T47D (cell line): ENCODE results near the gene ACTN3.
A peak's percentile ranks its signal among the peaks of the same experiment; 100 is the strongest.
"Not testable (repeated sequence)": the region's sequence is repeated elsewhere in the genome, so short reads cannot be mapped to it uniquely, and the experiment has no call there.

ENCODE experiments used
- DNase-seq, 2 experiments: peaks; one replicate each; pipeline versions ENCODE4 v3.0.0 to v3.0.0-alpha.2; 2011 to 2012; ENCODE audit warnings: low read depth in 1 of 2, low spot score in 1 of 2
- JUND ChIP-seq: IDR thresholded peaks from 2 replicates; pipeline ENCODE4 v1.6.1; 2012; ENCODE audit warnings: low read depth
- in situ Hi-C: cut with HindIII; loops from 2 replicates; pipeline ENCODE4 v1.10.0; 2016; ENCODE audit warnings: low sequenced_read_pairs, low pct_unique_long_range_greater_than_20kb

The ACTN3 gene

DNA sequence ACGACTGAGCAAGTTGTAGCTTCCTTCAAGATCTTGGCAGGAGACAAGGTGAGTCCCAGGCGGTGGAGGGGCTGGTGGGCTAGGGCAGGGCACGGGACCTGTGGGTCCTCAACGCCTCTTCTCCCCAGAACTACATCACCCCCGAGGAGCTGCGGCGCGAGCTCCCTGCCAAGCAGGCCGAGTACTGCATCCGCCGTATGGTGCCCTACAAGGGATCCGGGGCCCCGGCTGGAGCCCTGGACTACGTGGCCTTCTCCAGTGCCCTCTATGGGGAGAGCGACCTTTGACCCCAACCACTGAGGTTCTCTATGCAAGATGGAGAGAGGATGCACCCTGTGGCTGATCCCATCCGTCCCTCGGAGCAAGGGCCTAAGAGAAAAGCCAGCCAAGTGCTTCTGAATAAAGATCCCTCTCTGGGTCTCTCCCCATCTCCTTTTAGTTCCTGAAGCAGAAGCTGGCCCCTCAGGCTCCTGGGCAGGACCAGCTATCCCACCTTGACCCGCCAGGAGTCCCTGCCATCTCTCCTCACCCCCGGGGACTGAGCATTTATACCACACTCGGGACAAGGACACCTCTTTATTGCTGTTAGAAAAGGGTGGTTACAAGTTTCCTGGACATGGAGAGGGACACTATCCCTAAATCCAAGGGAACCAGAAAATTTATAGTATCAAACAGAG lies 16.3 kb downstream of the ACTN3 start:
- no peak for TF ChIP-seq JUND
- DNase-seq: no peak
- in situ Hi-C loops: no loop called here

DNA sequence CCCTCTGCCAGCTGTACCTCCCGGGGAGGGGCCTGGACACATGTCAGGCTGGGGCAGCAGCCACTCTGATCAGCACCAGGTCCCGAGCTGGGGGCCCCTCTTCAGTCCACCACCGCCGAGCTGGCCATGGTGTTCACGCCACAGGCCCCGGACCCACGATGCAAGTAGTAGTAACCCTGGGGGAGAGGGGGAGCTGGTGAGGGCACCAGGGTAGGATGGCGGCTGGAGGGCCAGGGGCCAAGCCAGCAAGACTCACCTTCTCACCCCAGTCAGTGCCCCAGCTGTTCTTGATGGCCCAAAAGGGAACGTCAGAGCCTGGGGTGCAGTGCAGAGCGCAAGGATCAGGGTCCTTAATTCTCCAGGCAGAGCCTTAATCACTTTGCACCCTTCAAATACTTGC lies 17.1 kb downstream of the ACTN3 start:
- TF ChIP-seq JUND: no peak
- DNase-seq: no peak
- in situ Hi-C loops: no loop called here

- no peak for TF ChIP-seq JUND
- DNase-seq: no peak
- in situ Hi-C loops: no loop called here
Observed at GRCh38 chr11:66564538-66564937, 17.8 kb downstream of the ACTN3 start.

DNA sequence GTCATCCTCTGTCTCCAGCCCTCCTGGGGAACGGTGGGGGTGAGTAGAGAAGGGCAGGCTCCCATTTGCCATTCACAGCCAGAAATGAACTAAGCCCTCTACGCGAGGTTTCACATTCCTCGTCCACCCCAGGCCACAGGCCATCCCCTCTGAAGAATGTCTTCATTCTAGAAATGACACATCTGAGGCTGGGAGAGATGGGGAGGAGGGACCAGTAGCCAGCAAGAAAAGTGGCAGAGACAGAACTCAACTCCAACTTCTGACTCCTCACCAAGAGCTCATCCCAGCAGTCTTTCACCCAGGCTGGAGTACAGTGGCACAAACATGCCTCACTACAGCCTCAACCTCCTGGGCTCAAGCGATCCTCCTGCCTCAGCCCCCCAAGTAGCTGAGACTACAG lies 18.3 kb downstream of the ACTN3 start:
- TF ChIP-seq JUND: no peak
- in situ Hi-C loops: no loop called here
- DNase-seq: no peak

DNA sequence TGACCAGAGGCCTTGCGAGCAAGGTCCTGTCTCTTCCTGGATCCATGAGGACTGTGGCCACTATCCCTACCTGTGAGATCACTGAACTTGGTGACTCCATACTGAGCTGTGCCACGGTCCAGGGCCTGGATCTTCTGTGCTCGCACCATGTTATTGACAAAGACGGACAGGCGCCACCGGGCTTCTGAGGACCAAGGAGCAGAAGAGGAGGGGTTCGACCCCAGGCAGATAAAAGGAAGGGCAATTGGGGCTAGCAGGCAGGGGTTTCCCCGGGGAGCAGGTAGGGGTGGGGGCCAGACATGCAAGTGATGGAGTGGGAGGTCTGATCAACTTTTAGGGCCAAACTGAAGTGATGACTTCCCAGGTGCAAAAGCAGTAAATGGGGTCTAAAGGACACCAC lies 19.5 kb downstream of the ACTN3 start:
- in situ Hi-C loops: no loop called here
- TF ChIP-seq JUND: no peak
- DNase-seq: no peak

DNA sequence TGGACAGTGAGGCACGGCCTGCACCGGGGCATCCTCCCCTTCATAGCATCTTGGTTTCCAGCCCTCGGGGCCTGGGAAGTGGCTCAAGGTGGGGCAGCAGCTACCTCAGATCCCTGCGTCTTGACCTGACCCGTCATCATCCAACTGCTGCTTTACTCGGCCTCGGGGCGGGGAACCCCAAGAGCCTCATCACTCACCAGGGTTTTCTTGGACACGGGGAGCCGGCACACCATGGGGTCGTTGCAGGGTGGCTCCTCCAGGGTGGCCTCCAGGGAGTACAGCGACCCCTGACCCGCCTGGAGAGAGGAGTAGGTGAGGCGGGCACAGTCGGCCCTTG lies 21.1 kb downstream of the ACTN3 start:
- DNase-seq: no peak
- in situ Hi-C loops: no loop called here
- no peak for TF ChIP-seq JUND

DNA sequence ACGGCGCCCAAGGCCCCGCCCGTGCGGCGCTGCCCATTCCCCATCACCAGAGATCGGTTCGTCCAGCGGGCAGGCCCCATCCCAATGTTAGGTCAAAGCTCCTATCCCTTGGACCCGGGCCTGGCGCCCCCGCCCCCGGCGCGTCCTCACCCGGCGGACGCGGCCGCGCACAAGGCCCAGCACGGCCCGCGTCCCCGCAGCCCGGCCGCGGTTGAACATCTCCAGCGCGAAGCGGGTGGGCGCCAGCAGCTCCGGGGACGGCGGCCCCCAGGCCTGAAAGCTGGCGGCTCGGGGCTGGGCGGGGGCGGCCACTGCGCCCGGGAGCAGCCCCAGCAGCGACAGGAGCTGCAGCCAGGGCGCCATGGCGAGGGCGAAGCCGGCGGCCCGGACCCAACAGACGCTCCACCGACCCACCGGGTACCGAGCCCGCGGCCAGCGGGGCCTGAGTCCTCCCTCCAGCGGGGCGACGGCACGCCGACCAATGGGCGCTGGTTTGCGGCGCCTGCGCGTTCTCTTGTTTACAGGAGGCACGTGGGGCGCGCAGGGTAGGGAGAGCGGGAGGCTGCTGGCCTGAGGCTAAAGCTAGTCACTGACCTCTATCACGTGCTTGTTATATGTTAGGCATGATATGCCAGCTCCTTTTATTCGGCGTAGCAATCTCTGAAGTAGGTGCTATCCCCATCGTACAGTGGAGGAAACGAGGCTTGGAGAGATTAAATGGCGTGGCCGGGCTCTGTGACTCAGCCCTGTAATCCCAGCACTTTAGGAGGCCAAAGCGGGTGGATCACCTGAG lies 21.6 kb downstream of the ACTN3 start, which contains the start of gene CTSF:
TSS of gene CTSF (minus strand) at position 483 of the 793 bp plus-strand sequence. CDS start at position 363, 120 bp downstream.
- no peak for TF ChIP-seq JUND
- in situ Hi-C loops: no loop called here
- peak; percentile 92 to 100 for DNase-seq

DNA sequence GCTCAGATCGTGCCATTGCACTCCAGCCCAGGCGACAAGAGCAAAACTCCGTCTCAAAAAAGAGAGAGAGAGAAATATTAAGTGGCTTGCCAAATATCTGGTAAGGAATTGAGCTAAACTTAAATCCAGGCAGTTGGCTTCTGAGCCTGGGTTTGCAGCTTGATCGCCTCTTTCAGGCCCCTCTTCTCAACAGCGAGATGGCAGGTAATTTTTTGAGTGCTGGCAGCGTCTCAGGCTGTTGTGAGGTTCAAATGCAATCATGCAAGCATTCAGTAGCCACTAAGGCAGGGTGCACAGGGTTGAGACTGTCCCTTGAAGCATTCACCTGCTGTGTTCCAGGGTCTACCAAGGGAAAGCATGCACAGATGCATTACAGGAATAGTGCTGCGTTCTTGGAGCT lies 22.4 kb downstream of the ACTN3 start:
- no peak for TF ChIP-seq JUND
- no peak for DNase-seq
- in situ Hi-C loops: no loop called here

DNA sequence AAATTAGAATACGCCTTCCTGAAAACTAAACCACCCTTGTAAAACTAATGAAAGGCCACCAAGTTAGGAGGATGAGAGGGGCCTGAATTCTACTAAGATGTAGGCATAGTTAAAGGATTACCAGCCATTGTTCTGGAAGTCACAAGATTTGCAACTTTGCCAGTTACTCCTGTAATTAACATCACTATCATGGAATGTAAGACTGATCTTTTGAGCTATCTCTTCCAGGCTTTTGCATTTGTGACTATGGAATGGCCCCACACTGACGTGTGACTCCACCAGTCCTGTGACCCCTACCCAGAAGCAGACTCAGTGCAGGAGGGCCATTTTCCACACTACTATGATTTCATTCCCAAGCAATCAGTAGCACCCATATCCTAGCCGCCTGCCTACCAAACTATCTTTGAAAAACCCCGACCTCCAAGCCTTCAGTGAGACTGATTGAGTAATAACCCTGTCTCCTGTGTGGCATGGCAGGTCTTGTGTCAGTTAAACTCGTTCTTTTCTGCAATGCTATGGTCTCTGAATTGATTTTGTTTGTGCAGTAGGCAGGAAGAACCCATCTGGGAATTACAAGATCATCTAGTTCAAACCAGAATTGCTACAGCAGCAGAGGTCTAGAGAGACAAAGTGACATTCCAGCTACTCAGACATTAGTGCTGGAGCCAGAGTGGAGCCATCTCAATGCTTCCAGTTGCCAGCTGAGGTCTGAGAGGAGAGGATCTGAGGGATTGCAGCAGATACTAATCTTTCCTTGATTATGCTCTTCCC lies 23.6 kb downstream of the ACTN3 start:
- in situ Hi-C loops: no loop called here
- DNase-seq: no peak
- no peak for TF ChIP-seq JUND

GRCh38 chr11:66570850-66571180 lies 24.1 kb downstream of the ACTN3 start:
- in situ Hi-C loops: no loop called here
- no peak for DNase-seq
- no peak for TF ChIP-seq JUND

GRCh38 chr11:66579017-66579606 lies 32.4 kb downstream of the ACTN3 start:
- peak; percentile 76 to 89 for DNase-seq
- TF ChIP-seq JUND: no peak
- in situ Hi-C loops: no loop called here

DNA sequence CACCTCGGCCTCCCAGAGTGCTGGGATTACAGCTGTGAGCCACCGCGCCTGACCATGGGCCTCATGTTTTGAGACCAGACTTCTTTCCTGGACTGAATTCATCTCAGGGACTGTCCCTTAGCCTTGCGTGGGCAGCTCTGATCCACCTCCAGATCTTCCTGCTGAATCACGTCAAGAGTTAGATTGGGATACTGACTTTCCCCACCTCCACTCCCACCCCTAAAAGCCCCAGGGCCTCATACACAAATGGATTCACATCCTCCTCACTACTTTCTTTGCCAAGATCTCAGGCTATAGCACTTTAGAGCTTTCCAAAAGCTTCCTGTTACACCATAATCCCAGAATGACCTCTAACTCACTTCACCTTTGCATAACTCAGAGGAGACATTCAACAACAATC lies 34.1 kb downstream of the ACTN3 start:
- no peak for TF ChIP-seq JUND
- no peak for DNase-seq
- in situ Hi-C loops: no loop called here

DNA sequence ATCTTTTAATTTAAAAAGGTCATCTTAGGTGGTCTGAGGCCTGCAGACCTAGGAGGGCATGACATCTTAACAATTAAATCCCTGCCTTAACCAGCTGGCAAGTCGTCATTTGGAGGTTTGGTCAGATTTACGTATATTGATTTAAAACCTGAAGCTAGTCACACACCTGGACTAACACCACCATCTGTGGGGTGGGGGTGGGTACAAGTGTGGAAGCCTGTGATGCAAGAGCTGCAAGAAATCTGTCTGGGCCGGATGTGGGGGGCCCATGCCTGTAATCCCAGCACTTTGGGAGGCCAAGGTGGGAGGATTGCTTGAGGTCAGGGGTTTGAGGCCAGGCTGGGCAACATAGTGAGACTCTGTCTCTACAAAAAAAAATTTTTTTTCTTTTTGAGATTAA lies 34.6 kb downstream of the ACTN3 start:
- in situ Hi-C loops: no loop called here

GRCh38 chr11:66582565-66583147 lies 36.0 kb downstream of the ACTN3 start:
- DNase-seq, in situ Hi-C loops: not testable (repeated sequence)

More for the DNA sequence above, 34.6 kb downstream of the ACTN3 start:
- no peak for TF ChIP-seq JUND
- no peak for DNase-seq

- DNase-seq, in situ Hi-C loops: not testable (repeated sequence)
Observed at GRCh38 chr11:66585447-66585846, 38.7 kb downstream of the ACTN3 start.
